ENCODE data around the gene EIF2A. TPM values are rescaled to one million over a fixed set of nuclear protein-coding genes. Genes with fewer than 3 reads are reported as not detected.

Gene EIF2A
- total RNA-seq, 1 donor from 2014 or later: 122 TPM

DNA sequence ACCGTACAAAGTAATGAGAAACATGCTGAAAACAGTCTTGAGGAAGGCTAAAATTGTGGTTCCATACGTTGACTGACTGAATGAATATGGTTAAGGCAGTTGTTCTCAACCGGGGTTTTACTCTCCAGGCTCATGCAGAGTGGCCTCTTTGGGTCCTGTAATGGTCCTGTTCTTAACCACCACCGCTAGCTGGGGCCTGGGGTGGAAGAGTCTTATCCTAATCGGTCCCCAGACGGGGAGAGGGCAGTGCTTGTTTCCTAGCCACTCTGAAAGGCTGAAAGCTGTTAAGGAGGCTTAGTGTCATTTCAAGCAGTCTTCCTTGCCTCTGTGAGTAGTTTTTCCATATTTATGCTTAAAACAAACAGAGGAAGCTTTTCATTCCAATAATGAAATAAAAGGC is 88.5 kb downstream of the EIF2A start:
- intact Hi-C loops (cut with micrococcal nuclease): loop anchor here (1.0 kb wide), 1 partner anchor 12 kb away; no protein-coding TSS in a partner anchor
- no peak overlapping the region for H3K27ac Mint-ChIP-seq
- peaks cover 8% of the 10 kb centered on the region for H3K36me3 Mint-ChIP-seq (ENCODE audit: low read depth)
- no peaks in the 10 kb centered on the region for H3K9me3 Mint-ChIP-seq
- no peak overlapping the region for H3K4me3 Mint-ChIP-seq
- no peak for DNase-seq (ENCODE audit: low spot score)
- H3K27me3 Mint-ChIP-seq (ENCODE audit: insufficient read depth): no peaks in the 10 kb centered on the region
- peaks cover 22% of the 10 kb centered on the region for H3K4me1 Mint-ChIP-seq (ENCODE audit: low read depth)

DNA sequence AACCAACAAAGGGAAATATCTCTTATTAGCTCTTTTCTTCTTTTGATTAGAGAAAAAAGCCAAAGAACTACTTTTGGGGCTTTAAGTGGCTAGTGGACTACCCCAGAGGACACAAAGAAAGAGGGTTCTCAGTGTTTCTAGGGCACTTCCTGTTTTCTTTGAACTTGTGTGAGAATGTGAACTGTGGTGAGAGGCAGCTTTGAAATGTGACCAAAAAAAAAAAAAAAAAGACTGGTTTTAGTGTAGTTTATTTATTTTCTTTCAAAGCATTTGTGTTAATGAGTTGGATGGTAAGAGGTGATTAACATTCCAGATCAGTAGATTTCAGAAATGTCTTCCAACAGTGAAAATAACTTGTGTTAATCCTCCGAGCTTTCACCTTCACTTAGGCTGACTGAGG is 88.9 kb downstream of the EIF2A start:
- no peak for DNase-seq (ENCODE audit: low spot score)
- Mint-ChIP-seq H3K27me3 (ENCODE audit: insufficient read depth) (no peaks in the 10 kb centered on the region), H3K4me1 (ENCODE audit: low read depth) (peaks cover 22% of the 10 kb centered on the region), H3K27ac (no peak overlapping the region), H3K36me3 (ENCODE audit: low read depth) (peaks cover 6% of the 10 kb centered on the region), H3K4me3 (no peak overlapping the region), H3K9me3 (no peaks in the 10 kb centered on the region)
- intact Hi-C loops (cut with micrococcal nuclease): loop anchor here (1.0 kb wide), 1 partner anchor 12 kb away; no protein-coding TSS in a partner anchor

Other genes starting within 250 kb of the EIF2A start
- 21.3 and 22.7 TPM in 2 replicates for gene TSC22D2, start 138.5 kb upstream of the EIF2A start, total RNA-seq
- gene SERP1, start 291 bp upstream of the EIF2A start, total RNA-seq: 96.0 and 102 TPM in 2 replicates
- 139 and 140 TPM in 2 replicates for gene SELENOT, start 56.5 kb downstream of the EIF2A start, total RNA-seq
- gene ERICH6, start 157.1 kb downstream of the EIF2A start, total RNA-seq: not detected in 2 replicates
- 175 and 177 TPM in 2 replicates for gene SIAH2, start 216.4 kb downstream of the EIF2A start, total RNA-seq